ENCODE measurements around the gene KLK5. TPM values are rescaled to one million over a fixed set of nuclear protein-coding genes. Genes with fewer than 3 reads are reported as not detected.

Gene KLK5
- total RNA-seq, 1 experiment from 2014 or later, result not detected

- no peaks in the 10 kb centered on the region; a peak in 2 of 7 replicates for H3K36me3 Mint-ChIP-seq (ENCODE audit: insufficient read depth in 1 of 3, low read depth in 3 of 3)
- Histone ChIP-seq H3K14ac (ENCODE audit: insufficient read depth, low read length) (no peak overlapping the region), H2AK5ac (ENCODE audit: insufficient read length, low read length) (no peak overlapping the region), H4K91ac (ENCODE audit: insufficient read length, low read depth, low read length) (no peak overlapping the region), H2BK120ac (ENCODE audit: low read depth, low read length, poor library complexity, severe bottlenecking) (no peak overlapping the region), H2BK12ac (ENCODE audit: insufficient read length, low read depth, low read length) (no peak overlapping the region), H3K27me3 (ENCODE audit: insufficient read depth, low read length) (no peaks in the 10 kb centered on the region), H4K20me1 (ENCODE audit: control insufficient read depth, insufficient read depth, insufficient read length) (no peaks in the 10 kb centered on the region), H3K79me2 (ENCODE audit: insufficient read depth, low read length) (no peaks in the 10 kb centered on the region), H2AFZ (ENCODE audit: low read length) (no peak overlapping the region), H4K8ac (replicated peaks; ENCODE audit: insufficient read length, low read depth, low read length) (no peak overlapping the region), H3K4ac (ENCODE audit: low read depth, low read length) (no peak overlapping the region), H3K23ac (ENCODE audit: insufficient read length, low read depth, low read length) (no peak overlapping the region), H2BK15ac (ENCODE audit: low read depth, low read length) (no peak overlapping the region), H3K23me2 (ENCODE audit: insufficient read length, low read depth, low read length, poor library complexity, severe bottlenecking) (no peaks in the 10 kb centered on the region), H3K18ac (ENCODE audit: insufficient read length, low read depth, low read length) (no peak overlapping the region), H3K9me3 (ENCODE audit: control insufficient read depth, low read depth, low read length) (no peaks in the 10 kb centered on the region), H3T11ph (ENCODE audit: low read length) (no peak overlapping the region), H3K4me2 (ENCODE audit: insufficient read depth, insufficient read length, low read length) (no peak overlapping the region), H2BK20ac (ENCODE audit: low read depth, low read length, poor library complexity, severe bottlenecking) (no peak overlapping the region), H3K4me1 (ENCODE audit: insufficient read depth, low read length) (peaks cover 3% of the 10 kb centered on the region; the same call in 1 of the 2 replicates), H3K79me1 (ENCODE audit: insufficient read depth, low read depth, low read length, poor library complexity, severe bottlenecking) (no peaks in the 10 kb centered on the region), H3K27ac (ENCODE audit: insufficient read length, low read depth, low read length) (no peak overlapping the region), H4K5ac (ENCODE audit: insufficient read length, low read depth, low read length) (no peak overlapping the region), H2BK5ac (ENCODE audit: insufficient read length, low read length) (no peak overlapping the region), H3K9ac (ENCODE audit: extremely low read depth, insufficient read length, low read length) (no peak overlapping the region), H3K56ac (ENCODE audit: insufficient read length, low read depth, low read length) (no peak overlapping the region)
- DNase-seq, result no peak
- H3K27ac Mint-ChIP-seq, result no peak overlapping the region; a peak in 1 of 7 replicates
- TF ChIP-seq, protein P1, sequence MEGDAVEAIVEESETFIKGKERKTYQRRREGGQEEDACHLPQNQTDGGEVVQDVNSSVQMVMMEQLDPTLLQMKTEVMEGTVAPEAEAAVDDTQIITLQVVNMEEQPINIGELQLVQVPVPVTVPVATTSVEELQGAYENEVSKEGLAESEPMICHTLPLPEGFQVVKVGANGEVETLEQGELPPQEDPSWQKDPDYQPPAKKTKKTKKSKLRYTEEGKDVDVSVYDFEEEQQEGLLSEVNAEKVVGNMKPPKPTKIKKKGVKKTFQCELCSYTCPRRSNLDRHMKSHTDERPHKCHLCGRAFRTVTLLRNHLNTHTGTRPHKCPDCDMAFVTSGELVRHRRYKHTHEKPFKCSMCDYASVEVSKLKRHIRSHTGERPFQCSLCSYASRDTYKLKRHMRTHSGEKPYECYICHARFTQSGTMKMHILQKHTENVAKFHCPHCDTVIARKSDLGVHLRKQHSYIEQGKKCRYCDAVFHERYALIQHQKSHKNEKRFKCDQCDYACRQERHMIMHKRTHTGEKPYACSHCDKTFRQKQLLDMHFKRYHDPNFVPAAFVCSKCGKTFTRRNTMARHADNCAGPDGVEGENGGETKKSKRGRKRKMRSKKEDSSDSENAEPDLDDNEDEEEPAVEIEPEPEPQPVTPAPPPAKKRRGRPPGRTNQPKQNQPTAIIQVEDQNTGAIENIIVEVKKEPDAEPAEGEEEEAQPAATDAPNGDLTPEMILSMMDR (conservative IDR thresholded peaks at IDR 0.05), result no peak
- H3K9me3 Mint-ChIP-seq, result peaks cover 0 to 5% of the 10 kb centered on the region in 2 experiments; a peak in 1 of 5 replicates
- no peak overlapping the region for H3K4me3 Mint-ChIP-seq
- H3K4me1 Mint-ChIP-seq, result peaks cover 8 to 24% of the 10 kb centered on the region in 2 experiments
- H3K27me3 Mint-ChIP-seq (ENCODE audit: low read depth), result peaks cover 46% of the 10 kb centered on the region
- WGBS (ENCODE audit: extremely low coverage, insufficient read length, low lambda C conversion rate), result no CpG with 5 or more reads among the region's 3 CpGs
These were observed 11.4 kb upstream of the KLK5 start for GRCh38 chr19:50964266-50964665.

Data from H9 (cell line).